Measurements from ENCODE around the gene AMN1.
A peak's percentile ranks its signal among the peaks of the same experiment; 100 is the strongest.

The AMN1 gene

DNA sequence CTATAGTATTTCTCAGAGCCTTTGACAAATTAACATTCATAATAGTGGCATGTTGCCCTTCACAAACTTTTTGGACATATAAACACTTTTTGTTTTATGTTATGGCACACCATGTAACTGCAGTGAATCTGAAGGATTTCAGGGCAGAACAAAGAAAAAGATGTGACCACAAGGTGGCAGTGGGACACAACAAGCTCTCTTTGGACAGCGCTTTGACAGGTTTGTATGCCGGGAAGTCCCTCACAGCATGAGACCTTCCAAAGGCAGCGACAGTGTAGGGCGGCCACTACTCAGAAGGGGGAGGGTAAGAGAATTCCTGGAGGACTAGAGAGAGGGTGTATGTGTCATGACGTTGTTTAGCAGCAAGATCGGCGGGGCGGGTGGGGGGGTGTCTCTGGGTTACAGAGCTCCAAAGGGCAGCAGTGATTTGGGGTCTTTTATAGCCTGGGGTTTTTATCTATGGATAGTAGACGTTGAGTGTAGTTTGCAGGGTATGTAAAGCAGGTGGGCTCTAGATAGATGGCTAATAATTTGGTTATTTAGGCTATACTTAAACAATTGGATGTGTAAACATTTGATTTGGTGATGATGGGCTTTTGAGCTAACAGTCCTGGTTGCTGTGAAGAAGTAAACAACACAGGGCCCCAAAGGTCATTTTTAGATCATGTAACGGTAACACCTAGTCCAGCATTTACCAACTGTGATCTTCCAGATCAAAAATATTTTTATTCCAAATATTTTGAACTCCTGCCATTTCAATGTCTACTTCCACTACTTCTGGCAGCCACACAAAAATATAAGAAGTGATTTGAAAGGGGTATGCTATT lies 46.5 kb downstream of the AMN1 start (continued):
- peak; percentile 46; the same call in 1 of the 2 replicates for TF ChIP-seq IKZF3 (tag by site-specific recombination; IDR thresholded peaks at IDR 0.05)
- TF ChIP-seq SCRT1 (tag by site-specific recombination; IDR thresholded peaks at IDR 0.05; ENCODE audit: borderline replicate concordance): no peak
- TF ChIP-seq MZF1 (tag by site-specific recombination; IDR thresholded peaks at IDR 0.05; ENCODE audit: borderline replicate concordance): 0 out of 2 replicates have a peak, but pooled peaks have one; percentile 18
- TF ChIP-seq GLIS2 (tag by site-specific recombination; IDR thresholded peaks at IDR 0.05): no peak
- peak; percentile 55; the same call in 1 of the 2 replicates for TF ChIP-seq KLF8 (tag by site-specific recombination; IDR thresholded peaks at IDR 0.05)
- TF ChIP-seq ZNF626 (tag by site-specific recombination; IDR thresholded peaks at IDR 0.05): peak; percentile 61; the same call in 1 of the 2 replicates
- TF ChIP-seq ZNF2 (tag by site-specific recombination; IDR thresholded peaks at IDR 0.05): peak; percentile 51; the same call in 1 of the 2 replicates
- peak; percentile 92 for TF ChIP-seq SETDB1 (IDR thresholded peaks at IDR 0.05; ENCODE audit: insufficient read length, low read length)
- TF ChIP-seq ZNF610 (tag by site-specific recombination; IDR thresholded peaks at IDR 0.05; ENCODE audit: borderline replicate concordance): peak; percentile 23; the same call in 1 of the 2 replicates
- no peak for TF ChIP-seq OVOL3 (tag by site-specific recombination; IDR thresholded peaks at IDR 0.05)
- peak; percentile 33; the same call in 1 of the 2 replicates for TF ChIP-seq SP7 (tag by site-specific recombination; IDR thresholded peaks at IDR 0.05)
- 0 out of 2 replicates have a peak, but pooled peaks have one; percentile 23 for TF ChIP-seq ZBTB8A (tag by site-specific recombination; IDR thresholded peaks at IDR 0.05)
- TF ChIP-seq, protein P1, sequence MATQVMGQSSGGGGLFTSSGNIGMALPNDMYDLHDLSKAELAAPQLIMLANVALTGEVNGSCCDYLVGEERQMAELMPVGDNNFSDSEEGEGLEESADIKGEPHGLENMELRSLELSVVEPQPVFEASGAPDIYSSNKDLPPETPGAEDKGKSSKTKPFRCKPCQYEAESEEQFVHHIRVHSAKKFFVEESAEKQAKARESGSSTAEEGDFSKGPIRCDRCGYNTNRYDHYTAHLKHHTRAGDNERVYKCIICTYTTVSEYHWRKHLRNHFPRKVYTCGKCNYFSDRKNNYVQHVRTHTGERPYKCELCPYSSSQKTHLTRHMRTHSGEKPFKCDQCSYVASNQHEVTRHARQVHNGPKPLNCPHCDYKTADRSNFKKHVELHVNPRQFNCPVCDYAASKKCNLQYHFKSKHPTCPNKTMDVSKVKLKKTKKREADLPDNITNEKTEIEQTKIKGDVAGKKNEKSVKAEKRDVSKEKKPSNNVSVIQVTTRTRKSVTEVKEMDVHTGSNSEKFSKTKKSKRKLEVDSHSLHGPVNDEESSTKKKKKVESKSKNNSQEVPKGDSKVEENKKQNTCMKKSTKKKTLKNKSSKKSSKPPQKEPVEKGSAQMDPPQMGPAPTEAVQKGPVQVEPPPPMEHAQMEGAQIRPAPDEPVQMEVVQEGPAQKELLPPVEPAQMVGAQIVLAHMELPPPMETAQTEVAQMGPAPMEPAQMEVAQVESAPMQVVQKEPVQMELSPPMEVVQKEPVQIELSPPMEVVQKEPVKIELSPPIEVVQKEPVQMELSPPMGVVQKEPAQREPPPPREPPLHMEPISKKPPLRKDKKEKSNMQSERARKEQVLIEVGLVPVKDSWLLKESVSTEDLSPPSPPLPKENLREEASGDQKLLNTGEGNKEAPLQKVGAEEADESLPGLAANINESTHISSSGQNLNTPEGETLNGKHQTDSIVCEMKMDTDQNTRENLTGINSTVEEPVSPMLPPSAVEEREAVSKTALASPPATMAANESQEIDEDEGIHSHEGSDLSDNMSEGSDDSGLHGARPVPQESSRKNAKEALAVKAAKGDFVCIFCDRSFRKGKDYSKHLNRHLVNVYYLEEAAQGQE (tag by site-specific recombination; IDR thresholded peaks at IDR 0.05): peak; percentile 79
- TF ChIP-seq, protein P2, sequence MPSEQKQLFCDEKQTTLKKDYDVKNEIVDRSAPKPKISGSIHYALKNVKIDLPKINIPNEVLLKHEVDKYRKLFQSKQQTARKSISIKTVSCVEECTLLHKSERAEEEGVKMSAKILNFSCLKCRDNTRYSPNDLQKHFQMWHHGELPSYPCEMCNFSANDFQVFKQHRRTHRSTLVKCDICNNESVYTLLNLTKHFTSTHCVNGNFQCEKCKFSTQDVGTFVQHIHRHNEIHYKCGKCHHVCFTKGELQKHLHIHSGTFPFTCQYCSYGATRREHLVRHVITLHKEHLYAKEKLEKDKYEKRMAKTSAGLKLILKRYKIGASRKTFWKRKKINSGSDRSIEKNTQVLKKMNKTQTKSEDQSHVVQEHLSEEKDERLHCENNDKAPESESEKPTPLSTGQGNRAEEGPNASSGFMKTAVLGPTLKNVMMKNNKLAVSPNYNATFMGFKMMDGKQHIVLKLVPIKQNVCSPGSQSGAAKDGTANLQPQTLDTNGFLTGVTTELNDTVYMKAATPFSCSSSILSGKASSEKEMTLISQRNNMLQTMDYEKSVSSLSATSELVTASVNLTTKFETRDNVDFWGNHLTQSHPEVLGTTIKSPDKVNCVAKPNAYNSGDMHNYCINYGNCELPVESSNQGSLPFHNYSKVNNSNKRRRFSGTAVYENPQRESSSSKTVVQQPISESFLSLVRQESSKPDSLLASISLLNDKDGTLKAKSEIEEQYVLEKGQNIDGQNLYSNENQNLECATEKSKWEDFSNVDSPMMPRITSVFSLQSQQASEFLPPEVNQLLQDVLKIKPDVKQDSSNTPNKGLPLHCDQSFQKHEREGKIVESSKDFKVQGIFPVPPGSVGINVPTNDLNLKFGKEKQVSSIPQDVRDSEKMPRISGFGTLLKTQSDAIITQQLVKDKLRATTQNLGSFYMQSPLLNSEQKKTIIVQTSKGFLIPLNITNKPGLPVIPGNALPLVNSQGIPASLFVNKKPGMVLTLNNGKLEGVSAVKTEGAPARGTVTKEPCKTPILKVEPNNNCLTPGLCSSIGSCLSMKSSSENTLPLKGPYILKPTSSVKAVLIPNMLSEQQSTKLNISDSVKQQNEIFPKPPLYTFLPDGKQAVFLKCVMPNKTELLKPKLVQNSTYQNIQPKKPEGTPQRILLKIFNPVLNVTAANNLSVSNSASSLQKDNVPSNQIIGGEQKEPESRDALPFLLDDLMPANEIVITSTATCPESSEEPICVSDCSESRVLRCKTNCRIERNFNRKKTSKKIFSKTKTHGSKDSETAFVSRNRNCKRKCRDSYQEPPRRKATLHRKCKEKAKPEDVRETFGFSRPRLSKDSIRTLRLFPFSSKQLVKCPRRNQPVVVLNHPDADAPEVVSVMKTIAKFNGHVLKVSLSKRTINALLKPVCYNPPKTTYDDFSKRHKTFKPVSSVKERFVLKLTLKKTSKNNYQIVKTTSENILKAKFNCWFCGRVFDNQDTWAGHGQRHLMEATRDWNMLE (tag by site-specific recombination; conservative IDR thresholded peaks at IDR 0.05; ENCODE audit: low read depth): peak; percentile 67
- TF ChIP-seq, protein P3, sequence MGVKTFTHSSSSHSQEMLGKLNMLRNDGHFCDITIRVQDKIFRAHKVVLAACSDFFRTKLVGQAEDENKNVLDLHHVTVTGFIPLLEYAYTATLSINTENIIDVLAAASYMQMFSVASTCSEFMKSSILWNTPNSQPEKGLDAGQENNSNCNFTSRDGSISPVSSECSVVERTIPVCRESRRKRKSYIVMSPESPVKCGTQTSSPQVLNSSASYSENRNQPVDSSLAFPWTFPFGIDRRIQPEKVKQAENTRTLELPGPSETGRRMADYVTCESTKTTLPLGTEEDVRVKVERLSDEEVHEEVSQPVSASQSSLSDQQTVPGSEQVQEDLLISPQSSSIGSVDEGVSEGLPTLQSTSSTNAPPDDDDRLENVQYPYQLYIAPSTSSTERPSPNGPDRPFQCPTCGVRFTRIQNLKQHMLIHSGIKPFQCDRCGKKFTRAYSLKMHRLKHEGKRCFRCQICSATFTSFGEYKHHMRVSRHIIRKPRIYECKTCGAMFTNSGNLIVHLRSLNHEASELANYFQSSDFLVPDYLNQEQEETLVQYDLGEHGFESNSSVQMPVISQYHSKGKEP (tag by site-specific recombination; IDR thresholded peaks at IDR 0.05): 0 out of 2 replicates have a peak, but pooled peaks have one; percentile 12

DNA sequence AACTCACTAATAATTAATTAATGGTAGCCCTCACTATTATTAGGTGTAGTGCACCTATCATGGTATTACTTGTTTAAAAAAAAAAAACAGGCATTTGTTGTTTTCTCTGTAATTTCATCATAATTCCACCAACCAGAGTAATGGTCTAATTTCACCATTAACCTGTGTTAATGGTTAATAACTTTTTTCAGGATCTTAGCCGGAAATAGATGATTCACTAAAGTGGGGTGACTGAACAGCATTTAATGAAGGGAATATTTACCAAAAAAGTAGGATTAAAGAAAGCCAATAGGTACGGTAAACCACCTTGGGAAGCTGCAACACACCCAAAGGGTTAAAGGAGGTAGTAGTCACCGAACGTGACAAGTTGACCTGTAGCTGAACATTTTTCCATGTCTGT lies 56.3 kb downstream of the AMN1 start:
- ChIA-PET POLR2A (no interaction called here), CTCF (no interaction called here)

More for the DNA sequence above, 56.3 kb downstream of the AMN1 start:
- Histone ChIP-seq H3K4me1 (ENCODE audit: control insufficient read depth, insufficient read depth, low read length) (no peaks in the 10 kb centered on the region), H3K27ac (ENCODE audit: extremely low read depth, low read depth, low read length) (no peak overlapping the region), H3K9me3 (ENCODE audit: control insufficient read depth, insufficient read depth, low read depth, low read length) (no peaks in the 10 kb centered on the region), H3K36me3 (ENCODE audit: control insufficient read depth in 2 of 2, insufficient read depth in 1 of 2, low read length in 2 of 2) (no peaks in the 10 kb centered on the region; a peak in 1 of 3 replicates), H3K4me3 (ENCODE audit: low read depth, low read length) (no peak overlapping the region)
- TF ChIP-seq ZNF791 (tag by site-specific recombination; IDR thresholded peaks at IDR 0.05) (no peak), REPIN1 (tag by site-specific recombination; IDR thresholded peaks at IDR 0.05; ENCODE audit: low read depth) (no peak), MZF1 (tag by site-specific recombination; IDR thresholded peaks at IDR 0.05; ENCODE audit: borderline replicate concordance) (no peak), SETDB1 (IDR thresholded peaks at IDR 0.05; ENCODE audit: insufficient read length, low read length) (no peak)
- TF ChIP-seq, protein P4, sequence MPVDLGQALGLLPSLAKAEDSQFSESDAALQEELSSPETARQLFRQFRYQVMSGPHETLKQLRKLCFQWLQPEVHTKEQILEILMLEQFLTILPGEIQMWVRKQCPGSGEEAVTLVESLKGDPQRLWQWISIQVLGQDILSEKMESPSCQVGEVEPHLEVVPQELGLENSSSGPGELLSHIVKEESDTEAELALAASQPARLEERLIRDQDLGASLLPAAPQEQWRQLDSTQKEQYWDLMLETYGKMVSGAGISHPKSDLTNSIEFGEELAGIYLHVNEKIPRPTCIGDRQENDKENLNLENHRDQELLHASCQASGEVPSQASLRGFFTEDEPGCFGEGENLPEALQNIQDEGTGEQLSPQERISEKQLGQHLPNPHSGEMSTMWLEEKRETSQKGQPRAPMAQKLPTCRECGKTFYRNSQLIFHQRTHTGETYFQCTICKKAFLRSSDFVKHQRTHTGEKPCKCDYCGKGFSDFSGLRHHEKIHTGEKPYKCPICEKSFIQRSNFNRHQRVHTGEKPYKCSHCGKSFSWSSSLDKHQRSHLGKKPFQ (tag by site-specific recombination; IDR thresholded peaks at IDR 0.05): no peak
- TF ChIP-seq, protein P5, sequence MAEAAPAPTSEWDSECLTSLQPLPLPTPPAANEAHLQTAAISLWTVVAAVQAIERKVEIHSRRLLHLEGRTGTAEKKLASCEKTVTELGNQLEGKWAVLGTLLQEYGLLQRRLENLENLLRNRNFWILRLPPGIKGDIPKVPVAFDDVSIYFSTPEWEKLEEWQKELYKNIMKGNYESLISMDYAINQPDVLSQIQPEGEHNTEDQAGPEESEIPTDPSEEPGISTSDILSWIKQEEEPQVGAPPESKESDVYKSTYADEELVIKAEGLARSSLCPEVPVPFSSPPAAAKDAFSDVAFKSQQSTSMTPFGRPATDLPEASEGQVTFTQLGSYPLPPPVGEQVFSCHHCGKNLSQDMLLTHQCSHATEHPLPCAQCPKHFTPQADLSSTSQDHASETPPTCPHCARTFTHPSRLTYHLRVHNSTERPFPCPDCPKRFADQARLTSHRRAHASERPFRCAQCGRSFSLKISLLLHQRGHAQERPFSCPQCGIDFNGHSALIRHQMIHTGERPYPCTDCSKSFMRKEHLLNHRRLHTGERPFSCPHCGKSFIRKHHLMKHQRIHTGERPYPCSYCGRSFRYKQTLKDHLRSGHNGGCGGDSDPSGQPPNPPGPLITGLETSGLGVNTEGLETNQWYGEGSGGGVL (tag by site-specific recombination; IDR thresholded peaks at IDR 0.05): no peak
- TF ChIP-seq, protein P6, sequence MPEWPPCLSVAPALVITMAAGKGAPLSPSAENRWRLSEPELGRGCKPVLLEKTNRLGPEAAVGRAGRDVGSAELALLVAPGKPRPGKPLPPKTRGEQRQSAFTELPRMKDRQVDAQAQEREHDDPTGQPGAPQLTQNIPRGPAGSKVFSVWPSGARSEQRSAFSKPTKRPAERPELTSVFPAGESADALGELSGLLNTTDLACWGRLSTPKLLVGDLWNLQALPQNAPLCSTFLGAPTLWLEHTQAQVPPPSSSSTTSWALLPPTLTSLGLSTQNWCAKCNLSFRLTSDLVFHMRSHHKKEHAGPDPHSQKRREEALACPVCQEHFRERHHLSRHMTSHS (tag by site-specific recombination; IDR thresholded peaks at IDR 0.05): no peak
